Neural cell (in vitro differentiated cells): ENCODE data around the gene TTR.

Experiments used
- EP300 ChIP-seq: fragments of 450-650 bp; conservative IDR thresholded peaks from 2 replicates; pipeline ENCODE4 v1.6.1; 2014; ENCODE audit warnings: antibody characterized with exemption, mild to moderate bottlenecking, moderate library complexity; ENCODE audit not compliant: poor library complexity, severe bottlenecking
- EZH2 ChIP-seq: fragments of 200-600, 300-800 bp; shearing (Covaris generic), sonication (generic); IDR thresholded peaks from 2 replicates; pipeline ENCODE4 v1.6.1; 2014; ENCODE audit warnings: antibody characterized with exemption, low read length, borderline replicate concordance, mild to moderate bottlenecking; ENCODE audit not compliant: insufficient read depth, poor library complexity, severe bottlenecking
- MXI1 ChIP-seq: fragments of 450-650 bp; conservative IDR thresholded peaks from 2 replicates; pipeline ENCODE4 v1.6.1; 2014; ENCODE audit warnings: antibody characterized with exemption, mild to moderate bottlenecking; ENCODE audit not compliant: poor library complexity, severe bottlenecking
- POLR2AphosphoS5 ChIP-seq: IDR thresholded peaks from 2 replicates; pipeline ENCODE4 v1.6.1; 2012
- RAD21 ChIP-seq: fragments of 450-650 bp; conservative IDR thresholded peaks from 2 replicates; pipeline ENCODE4 v1.6.1; 2014; ENCODE audit warnings: antibody characterized with exemption, mild to moderate bottlenecking, moderate library complexity
- TAF1 ChIP-seq: IDR thresholded peaks from 2 replicates; pipeline ENCODE4 v1.6.1; 2012; ENCODE audit warnings: low read depth
- TF ChIP-seq, protein P1 (sequence below): fragments of 450-650 bp; IDR thresholded peaks from 2 replicates; pipeline ENCODE4 v1.5.1; 2014; ENCODE audit warnings: antibody characterized with exemption, mild to moderate bottlenecking, moderate library complexity; ENCODE audit not compliant: poor library complexity, severe bottlenecking
- TF ChIP-seq, protein P2 (sequence below): IDR thresholded peaks from 2 replicates; pipeline ENCODE4 v1.6.1; 2012; ENCODE audit warnings: borderline replicate concordance

DNA sequence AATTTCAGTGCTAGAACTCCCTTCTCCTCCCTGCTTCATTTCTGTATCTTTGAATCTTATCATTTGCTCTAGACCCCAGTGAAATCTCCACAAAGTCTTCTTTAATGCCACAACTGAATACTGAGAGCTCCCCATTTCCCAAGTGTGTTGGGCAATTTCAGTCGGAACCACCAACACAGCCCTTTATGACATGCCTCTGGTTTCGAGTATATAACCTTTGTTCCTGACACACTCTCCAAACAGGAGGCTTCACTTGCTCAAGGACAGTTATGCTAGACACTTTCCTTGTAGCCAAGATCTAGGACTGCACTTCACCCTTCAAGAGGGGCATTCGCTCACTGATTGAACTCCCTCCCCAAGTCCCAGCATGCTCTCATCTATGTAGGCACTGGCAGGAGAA is 18.6 kb upstream of the TTR start:
- TF ChIP-seq, protein P1, sequence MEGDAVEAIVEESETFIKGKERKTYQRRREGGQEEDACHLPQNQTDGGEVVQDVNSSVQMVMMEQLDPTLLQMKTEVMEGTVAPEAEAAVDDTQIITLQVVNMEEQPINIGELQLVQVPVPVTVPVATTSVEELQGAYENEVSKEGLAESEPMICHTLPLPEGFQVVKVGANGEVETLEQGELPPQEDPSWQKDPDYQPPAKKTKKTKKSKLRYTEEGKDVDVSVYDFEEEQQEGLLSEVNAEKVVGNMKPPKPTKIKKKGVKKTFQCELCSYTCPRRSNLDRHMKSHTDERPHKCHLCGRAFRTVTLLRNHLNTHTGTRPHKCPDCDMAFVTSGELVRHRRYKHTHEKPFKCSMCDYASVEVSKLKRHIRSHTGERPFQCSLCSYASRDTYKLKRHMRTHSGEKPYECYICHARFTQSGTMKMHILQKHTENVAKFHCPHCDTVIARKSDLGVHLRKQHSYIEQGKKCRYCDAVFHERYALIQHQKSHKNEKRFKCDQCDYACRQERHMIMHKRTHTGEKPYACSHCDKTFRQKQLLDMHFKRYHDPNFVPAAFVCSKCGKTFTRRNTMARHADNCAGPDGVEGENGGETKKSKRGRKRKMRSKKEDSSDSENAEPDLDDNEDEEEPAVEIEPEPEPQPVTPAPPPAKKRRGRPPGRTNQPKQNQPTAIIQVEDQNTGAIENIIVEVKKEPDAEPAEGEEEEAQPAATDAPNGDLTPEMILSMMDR, result no peak
- TF ChIP-seq, protein P2, sequence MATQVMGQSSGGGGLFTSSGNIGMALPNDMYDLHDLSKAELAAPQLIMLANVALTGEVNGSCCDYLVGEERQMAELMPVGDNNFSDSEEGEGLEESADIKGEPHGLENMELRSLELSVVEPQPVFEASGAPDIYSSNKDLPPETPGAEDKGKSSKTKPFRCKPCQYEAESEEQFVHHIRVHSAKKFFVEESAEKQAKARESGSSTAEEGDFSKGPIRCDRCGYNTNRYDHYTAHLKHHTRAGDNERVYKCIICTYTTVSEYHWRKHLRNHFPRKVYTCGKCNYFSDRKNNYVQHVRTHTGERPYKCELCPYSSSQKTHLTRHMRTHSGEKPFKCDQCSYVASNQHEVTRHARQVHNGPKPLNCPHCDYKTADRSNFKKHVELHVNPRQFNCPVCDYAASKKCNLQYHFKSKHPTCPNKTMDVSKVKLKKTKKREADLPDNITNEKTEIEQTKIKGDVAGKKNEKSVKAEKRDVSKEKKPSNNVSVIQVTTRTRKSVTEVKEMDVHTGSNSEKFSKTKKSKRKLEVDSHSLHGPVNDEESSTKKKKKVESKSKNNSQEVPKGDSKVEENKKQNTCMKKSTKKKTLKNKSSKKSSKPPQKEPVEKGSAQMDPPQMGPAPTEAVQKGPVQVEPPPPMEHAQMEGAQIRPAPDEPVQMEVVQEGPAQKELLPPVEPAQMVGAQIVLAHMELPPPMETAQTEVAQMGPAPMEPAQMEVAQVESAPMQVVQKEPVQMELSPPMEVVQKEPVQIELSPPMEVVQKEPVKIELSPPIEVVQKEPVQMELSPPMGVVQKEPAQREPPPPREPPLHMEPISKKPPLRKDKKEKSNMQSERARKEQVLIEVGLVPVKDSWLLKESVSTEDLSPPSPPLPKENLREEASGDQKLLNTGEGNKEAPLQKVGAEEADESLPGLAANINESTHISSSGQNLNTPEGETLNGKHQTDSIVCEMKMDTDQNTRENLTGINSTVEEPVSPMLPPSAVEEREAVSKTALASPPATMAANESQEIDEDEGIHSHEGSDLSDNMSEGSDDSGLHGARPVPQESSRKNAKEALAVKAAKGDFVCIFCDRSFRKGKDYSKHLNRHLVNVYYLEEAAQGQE, result no peak
- TF ChIP-seq TAF1 (no peak), MXI1 (no peak), RAD21 (no peak), POLR2AphosphoS5 (no peak), EP300 (no peak), EZH2 (no peak)
